GM19035 (cell line): ENCODE results near the gene TNS3.

ENCODE experiments used
- ATAC-seq: cut with Tn5 transposase; IDR thresholded peaks from one replicate; pipeline ENCODE4 v1.9.1; 2021; ENCODE audit not compliant: unreplicated experiment

Gene TNS3

GRCh38 chr7:47526466-47526865 lies 55.4 kb downstream of the TNS3 start:
- ATAC-seq: no peak

GRCh38 chr7:47525066-47525623 lies 56.8 kb downstream of the TNS3 start:
- ATAC-seq: no peak

GRCh38 chr7:47523401-47523800 lies 58.5 kb downstream of the TNS3 start:
- no peak for ATAC-seq

- ATAC-seq: no peak
Observed at GRCh38 chr7:47521816-47522561, 59.9 kb downstream of the TNS3 start.

- ATAC-seq: no peak
Observed at GRCh38 chr7:47521011-47521795, 60.7 kb downstream of the TNS3 start.

- no peak for ATAC-seq
Observed at GRCh38 chr7:47520406-47520805, 61.5 kb downstream of the TNS3 start.

GRCh38 chr7:47518827-47519226 lies 63.1 kb downstream of the TNS3 start:
- no peak for ATAC-seq

GRCh38 chr7:47517821-47518480 lies 64.0 kb downstream of the TNS3 start:
- no peak for ATAC-seq

GRCh38 chr7:47516985-47517600 lies 64.8 kb downstream of the TNS3 start:
- ATAC-seq: no peak

GRCh38 chr7:47516386-47516785 lies 65.5 kb downstream of the TNS3 start:
- no peak for ATAC-seq

- ATAC-seq: no peak
Observed at GRCh38 chr7:47515305-47515834, 66.5 kb downstream of the TNS3 start.

GRCh38 chr7:47514818-47515217 lies 67.1 kb downstream of the TNS3 start:
- no peak for ATAC-seq

GRCh38 chr7:47514367-47514766 lies 67.5 kb downstream of the TNS3 start:
- no peak for ATAC-seq

GRCh38 chr7:47513741-47514241 lies 68.1 kb downstream of the TNS3 start:
- no peak for ATAC-seq

GRCh38 chr7:47512481-47513176 lies 69.3 kb downstream of the TNS3 start:
- no peak for ATAC-seq

GRCh38 chr7:47511699-47512370 lies 70.1 kb downstream of the TNS3 start:
- no peak for ATAC-seq

GRCh38 chr7:47510786-47511185 lies 71.1 kb downstream of the TNS3 start:
- no peak for ATAC-seq

GRCh38 chr7:47510192-47510591 lies 71.7 kb downstream of the TNS3 start:
- ATAC-seq: no peak

GRCh38 chr7:47509571-47509970 lies 72.3 kb downstream of the TNS3 start:
- no peak for ATAC-seq
